Cardiac fibroblast (primary cell): Measurements from ENCODE around the gene DIDO1.

Experiments
- DNase-seq, 2 donors: peaks; one replicate each; pipeline versions ENCODE4 v3.0.0 to v3.0.0-alpha.2; 2010; ENCODE audit warnings: low read depth in 2 of 2
- H3K4me3 ChIP-seq, 2 donors: replicated peaks in 1 of 2; 1 replicate in 1 of 2; 2 replicates in 1 of 2; pipeline ENCODE4 v1.5.1; 2011; ENCODE audit warnings: low read depth in 2 of 2, low read length in 2 of 2, mild to moderate bottlenecking in 2 of 2, moderate library complexity in 1 of 2
- TF ChIP-seq, protein P1 (sequence below): IDR thresholded peaks from one replicate; pipeline ENCODE4 v1.5.1; 2011; ENCODE audit warnings: low read depth, mild to moderate bottlenecking, low read length, inconsistent platforms

Gene DIDO1

DNA sequence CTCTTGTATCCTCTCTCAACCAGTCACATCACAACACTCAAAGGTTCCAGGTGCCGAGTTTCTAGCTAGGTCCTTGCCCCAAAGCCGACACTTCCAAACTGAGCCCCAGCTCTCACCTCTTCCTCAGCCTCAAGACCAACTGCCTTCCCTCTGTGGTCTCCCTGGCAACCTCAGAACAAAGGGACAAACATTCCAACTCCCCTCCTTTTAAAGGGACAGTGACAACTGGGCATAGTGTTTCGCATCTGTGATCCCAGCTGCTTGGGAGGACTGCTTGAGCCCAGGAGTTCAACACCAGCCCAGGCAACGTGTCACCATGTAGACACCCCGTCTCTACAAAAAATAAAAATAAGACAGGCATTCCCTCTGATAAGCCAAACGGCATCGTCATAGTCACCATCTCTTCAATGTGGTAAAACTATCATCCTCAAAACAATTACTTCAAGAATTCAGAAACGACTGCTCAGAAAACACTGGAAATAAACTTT is 11.3 kb downstream of the DIDO1 start:
- no peak overlapping the region for H3K4me3 ChIP-seq
- TF ChIP-seq, protein P1, sequence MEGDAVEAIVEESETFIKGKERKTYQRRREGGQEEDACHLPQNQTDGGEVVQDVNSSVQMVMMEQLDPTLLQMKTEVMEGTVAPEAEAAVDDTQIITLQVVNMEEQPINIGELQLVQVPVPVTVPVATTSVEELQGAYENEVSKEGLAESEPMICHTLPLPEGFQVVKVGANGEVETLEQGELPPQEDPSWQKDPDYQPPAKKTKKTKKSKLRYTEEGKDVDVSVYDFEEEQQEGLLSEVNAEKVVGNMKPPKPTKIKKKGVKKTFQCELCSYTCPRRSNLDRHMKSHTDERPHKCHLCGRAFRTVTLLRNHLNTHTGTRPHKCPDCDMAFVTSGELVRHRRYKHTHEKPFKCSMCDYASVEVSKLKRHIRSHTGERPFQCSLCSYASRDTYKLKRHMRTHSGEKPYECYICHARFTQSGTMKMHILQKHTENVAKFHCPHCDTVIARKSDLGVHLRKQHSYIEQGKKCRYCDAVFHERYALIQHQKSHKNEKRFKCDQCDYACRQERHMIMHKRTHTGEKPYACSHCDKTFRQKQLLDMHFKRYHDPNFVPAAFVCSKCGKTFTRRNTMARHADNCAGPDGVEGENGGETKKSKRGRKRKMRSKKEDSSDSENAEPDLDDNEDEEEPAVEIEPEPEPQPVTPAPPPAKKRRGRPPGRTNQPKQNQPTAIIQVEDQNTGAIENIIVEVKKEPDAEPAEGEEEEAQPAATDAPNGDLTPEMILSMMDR: no peak
- DNase-seq: peak; percentile 66 to 70

DNA sequence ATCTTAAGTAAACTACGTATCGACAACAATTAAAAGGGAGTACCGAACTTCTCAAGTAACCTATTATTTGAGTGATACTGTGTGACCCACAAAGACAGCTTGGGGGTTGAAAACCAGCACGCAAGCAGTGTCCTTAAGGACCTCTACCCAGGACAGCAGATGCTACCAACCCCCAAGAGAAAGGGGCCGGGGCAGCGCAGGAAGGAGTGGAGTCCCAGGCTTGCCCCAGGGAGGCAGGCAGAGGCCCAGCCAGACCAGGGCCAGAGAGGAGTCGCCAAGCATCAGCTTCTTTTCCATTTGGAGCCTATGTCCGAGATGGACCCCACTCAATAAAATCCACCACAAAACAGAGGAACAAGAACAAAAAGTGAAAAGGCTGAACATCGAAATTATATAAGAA is 11.9 kb downstream of the DIDO1 start:
- no peak for DNase-seq
- TF ChIP-seq, protein P1: no peak
- no peak overlapping the region for H3K4me3 ChIP-seq

DNA sequence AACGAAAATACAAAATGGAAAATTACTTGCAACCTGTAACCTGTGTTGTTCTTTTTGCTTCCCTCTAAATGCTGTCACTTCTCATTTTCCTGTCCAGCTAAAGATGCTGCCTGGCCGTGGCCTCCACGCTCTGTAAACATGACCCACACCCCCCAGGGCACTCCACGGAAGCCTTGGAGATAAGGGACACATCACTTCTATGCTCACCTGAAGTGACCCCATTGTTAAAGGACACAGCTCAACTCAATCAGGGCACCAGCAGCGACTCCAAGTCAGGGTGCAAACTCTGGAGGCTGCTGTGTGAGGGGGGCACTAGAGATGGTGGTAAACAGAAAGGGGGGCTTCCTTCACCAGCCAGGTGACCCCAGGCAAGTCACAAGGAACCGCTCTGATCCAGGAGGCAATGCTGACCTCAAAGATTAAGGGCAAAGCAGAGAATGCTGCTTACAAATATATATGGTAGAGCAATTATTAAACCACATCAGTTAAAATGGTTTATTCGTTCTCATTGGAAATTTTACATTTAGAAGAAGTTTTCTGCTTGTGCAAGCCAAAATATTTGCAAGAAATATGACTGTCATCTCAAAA is 13.2 kb downstream of the DIDO1 start:
- TF ChIP-seq, protein P1: no peak
- H3K4me3 ChIP-seq: no peak overlapping the region
- no peak for DNase-seq

DNA sequence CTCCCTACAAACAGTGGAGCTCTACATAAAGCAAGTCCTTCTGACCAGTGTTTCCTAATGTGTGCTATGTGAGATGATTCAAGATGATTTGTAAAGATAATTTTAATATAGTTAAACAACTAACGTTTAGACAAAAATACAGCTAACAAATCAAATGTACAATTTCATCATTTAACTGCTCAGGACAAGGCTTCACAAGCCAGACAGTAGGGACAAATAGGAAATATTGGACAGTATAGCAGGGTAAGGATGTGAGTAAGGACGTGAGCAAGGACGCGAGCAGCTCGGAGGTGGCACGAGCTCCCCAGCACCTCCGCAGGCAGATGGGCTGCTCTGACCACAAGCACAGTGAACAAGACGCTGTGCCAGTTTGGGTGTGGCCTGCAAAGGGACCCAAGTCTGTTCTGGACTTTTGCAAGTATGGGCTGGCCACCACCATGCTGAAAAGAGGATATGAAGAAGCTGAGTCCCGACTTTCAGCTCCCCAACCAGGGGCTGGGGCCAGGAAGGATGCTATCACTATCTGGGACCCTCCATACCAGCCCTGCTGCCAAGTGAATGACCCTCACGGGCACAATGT is 14.5 kb downstream of the DIDO1 start:
- TF ChIP-seq, protein P1: no peak
- no peak for DNase-seq
- H3K4me3 ChIP-seq: no peak overlapping the region

DNA sequence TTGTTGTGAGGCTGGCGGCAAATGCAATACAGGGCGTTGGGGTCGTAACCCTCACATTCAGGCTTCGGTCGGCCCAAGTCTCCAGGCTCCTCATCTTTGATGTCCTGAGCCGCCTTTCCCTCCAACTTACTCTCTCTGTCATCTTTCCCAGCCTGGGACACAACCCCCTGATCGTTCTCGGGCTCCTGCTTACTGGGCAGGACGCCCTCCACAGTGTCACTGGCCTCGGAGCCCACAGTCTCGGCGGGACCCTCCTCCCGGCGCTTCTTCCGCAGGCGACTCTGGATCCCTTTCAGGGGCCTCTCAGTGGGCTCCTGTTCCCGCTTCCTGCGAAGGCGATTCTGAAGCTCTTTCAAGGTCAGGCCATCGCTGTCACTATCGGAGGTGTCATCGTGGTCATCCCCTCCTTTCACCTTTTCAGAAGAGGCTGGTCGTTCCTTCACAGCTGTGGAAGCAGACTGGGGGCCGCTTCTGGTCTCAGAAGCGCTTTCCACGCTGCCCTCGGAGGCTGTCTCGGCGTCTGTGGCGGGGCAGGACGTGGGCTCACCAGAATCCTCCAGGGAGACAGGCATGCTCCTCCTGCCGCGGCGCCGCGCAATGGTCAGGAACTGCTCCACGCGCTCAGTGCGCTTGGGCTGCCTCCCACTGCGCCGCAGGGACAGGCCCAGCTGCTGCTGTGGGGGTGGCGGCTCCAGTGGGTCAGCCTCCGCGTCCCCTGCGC is 15.4 kb downstream of the DIDO1 start:
- DNase-seq: no peak
- TF ChIP-seq, protein P1: no peak

DNA sequence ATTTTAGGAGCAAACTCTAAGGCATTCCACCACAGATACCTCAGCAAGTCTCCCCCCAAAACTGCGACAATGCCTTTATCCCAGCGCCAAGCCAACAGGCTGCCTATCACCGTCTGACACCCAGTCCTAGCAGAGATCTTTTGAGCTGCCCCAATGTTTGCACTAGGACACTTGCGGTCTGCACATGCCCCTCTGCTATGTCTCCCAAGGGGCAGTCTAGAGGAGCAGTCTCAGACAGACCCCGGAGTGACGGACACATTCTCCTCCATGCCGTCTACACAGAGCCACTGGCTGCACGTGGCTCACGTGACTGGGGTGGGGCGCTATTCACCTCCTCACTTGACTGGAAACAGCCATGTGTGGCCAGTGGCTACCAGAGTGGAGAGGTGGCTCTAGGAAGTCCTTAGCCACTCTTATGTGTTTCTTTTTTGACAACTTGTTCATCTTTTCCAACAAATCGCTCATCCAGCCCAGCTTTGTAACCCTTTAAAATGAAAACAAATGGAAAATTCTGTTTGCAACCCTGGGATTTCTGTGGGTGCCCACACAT is 16.0 kb downstream of the DIDO1 start:
- no peak for DNase-seq
- TF ChIP-seq, protein P1: no peak

More for the DNA sequence above, 15.4 kb downstream of the DIDO1 start:
- no peak overlapping the region for H3K4me3 ChIP-seq

More for the DNA sequence above, 16.0 kb downstream of the DIDO1 start:
- no peak overlapping the region for H3K4me3 ChIP-seq
